Astrocyte of the cerebellum (primary cell): ENCODE data around the gene HSD17B12.

Source experiments
- DNase-seq: peaks from one replicate; pipeline ENCODE4 v3.0.0-alpha.2; 2011; ENCODE audit warnings: low read depth
- H3K4me3 ChIP-seq: 2 replicates; pipeline ENCODE4 v1.5.1; 2011; ENCODE audit warnings: mild to moderate bottlenecking, low read depth, low read length, moderate library complexity
- in situ Hi-C: cut with HindIII; loops from 2 replicates; pipeline ENCODE4 v1.10.0; 2017; ENCODE audit warnings: low sequenced_read_pairs
- TF ChIP-seq, protein P1 (sequence below): IDR thresholded peaks from 2 replicates; pipeline ENCODE4 v1.5.1; 2012; ENCODE audit warnings: low read length, low read depth, moderate library complexity, mild to moderate bottlenecking; ENCODE audit errors: missing control alignments

Gene HSD17B12

DNA sequence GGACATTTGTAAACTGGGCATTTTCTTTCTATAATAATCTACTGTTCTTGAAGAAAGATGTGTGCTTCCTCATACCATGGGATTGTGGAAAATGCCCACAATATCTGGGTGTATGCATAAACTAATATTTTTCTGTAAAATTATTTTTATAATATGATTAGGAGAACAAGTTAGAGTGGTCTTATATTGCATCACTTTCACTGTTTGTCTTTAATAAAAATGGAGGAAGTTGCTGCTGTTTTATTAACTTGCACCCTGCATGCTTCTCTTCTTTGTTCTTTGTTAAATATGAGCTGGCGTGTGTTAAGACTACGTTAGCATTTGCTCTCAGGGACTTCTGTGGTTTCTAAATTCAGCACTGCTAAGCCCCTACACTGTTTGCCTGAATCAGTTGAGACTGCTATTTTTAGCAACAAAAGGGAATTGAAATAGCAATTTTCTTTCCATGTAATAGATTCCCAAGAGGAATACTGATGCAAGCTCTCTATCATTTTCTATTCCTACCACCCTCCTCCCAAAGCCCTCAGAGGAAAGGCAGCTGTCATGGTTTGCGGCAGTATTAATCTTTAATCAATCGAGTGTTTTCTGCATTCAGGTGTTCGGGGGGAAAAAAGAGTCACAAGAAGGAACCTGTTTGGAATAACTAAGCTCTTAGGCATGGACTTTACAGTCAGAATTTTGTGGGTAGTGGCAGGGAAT lies 56.1 kb downstream of the HSD17B12 start:
- peak; percentile 74 for DNase-seq
- TF ChIP-seq, protein P1, sequence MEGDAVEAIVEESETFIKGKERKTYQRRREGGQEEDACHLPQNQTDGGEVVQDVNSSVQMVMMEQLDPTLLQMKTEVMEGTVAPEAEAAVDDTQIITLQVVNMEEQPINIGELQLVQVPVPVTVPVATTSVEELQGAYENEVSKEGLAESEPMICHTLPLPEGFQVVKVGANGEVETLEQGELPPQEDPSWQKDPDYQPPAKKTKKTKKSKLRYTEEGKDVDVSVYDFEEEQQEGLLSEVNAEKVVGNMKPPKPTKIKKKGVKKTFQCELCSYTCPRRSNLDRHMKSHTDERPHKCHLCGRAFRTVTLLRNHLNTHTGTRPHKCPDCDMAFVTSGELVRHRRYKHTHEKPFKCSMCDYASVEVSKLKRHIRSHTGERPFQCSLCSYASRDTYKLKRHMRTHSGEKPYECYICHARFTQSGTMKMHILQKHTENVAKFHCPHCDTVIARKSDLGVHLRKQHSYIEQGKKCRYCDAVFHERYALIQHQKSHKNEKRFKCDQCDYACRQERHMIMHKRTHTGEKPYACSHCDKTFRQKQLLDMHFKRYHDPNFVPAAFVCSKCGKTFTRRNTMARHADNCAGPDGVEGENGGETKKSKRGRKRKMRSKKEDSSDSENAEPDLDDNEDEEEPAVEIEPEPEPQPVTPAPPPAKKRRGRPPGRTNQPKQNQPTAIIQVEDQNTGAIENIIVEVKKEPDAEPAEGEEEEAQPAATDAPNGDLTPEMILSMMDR: no peak
- H3K4me3 ChIP-seq: no peak overlapping the region
- in situ Hi-C loops: no loop called here

DNA sequence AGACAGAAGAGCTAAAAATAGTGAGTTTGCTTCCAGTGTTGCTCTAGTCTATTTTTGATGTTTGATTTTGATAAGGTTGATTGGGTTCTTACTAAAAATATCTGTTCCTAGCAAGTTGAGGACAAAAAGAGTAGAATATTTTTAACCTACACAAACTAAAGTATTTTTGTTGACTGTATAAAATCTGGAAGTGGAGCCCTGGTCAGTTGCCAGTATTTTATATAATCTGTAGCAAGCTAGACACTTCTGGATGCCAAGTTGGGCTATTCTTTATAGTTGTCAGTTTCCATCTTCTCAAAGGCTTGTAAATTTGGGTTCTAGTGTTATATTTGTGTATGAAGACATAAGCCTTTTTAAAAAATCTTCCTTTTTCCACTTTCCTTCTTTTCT lies 56.7 kb downstream of the HSD17B12 start:
- DNase-seq: no peak
- no peak overlapping the region for H3K4me3 ChIP-seq
- in situ Hi-C loops: no loop called here
- TF ChIP-seq, protein P1: no peak

DNA sequence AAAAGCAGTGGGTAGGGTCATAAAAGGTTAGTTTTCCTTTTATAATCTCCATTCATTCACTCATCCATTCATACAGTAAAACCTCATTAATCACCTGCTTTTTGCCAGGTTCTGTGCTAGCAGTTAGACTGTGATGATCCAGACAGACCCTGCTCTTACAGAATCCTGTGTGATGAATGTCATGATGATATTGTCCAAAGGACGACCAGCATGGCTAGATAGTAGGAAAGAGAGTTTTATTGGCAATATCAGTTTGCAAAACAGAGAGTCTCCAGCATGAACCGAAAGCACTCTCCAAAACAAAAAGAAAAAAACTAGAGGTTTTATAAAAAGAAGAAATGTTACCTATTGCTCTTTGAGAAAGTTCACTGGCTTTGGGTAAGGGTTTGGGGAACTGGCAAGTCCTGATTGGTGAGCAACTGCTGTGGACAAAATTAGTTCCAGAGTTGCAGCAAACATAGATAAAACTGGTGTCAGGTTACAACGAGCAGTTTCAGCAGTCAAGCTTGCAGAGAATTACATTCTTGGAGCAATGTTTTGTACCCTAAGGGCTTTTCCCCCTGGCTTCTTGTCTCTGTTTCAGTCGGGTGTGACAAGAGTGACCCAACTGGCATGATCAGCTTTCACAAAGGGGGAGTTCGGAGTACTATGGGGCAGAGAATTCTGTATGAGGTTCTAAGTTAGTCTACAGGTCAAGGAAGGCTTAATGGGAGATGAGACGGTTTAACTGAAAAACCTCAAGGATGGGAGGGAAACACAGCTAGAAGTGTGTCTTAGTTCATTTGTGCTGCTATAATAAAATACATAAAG lies 58.3 kb downstream of the HSD17B12 start:
- DNase-seq: peak; percentile 63
- no peak overlapping the region for H3K4me3 ChIP-seq
- in situ Hi-C loops: no loop called here
- TF ChIP-seq, protein P1: no peak

DNA sequence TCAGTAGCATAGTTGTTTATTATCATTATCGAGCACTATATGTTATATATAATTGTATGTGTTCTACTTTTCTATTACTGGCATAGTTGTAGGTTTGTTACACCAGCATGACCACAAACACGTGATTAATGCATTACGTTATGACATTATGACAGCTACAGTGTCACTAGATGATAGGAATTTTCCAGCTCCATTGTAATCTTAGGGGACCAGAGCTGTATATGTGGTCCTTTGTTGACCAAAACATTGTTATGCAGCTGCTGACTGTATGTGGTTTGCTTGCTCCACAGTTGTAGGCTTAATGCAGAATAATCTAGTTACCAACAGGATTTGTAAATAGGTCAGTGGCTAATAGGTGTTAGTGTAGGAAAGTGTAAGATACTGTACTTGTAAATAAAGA lies 66.1 kb downstream of the HSD17B12 start:
- TF ChIP-seq, protein P1: no peak
- no peak overlapping the region for H3K4me3 ChIP-seq
- in situ Hi-C loops: no loop called here
- DNase-seq: no peak

DNA sequence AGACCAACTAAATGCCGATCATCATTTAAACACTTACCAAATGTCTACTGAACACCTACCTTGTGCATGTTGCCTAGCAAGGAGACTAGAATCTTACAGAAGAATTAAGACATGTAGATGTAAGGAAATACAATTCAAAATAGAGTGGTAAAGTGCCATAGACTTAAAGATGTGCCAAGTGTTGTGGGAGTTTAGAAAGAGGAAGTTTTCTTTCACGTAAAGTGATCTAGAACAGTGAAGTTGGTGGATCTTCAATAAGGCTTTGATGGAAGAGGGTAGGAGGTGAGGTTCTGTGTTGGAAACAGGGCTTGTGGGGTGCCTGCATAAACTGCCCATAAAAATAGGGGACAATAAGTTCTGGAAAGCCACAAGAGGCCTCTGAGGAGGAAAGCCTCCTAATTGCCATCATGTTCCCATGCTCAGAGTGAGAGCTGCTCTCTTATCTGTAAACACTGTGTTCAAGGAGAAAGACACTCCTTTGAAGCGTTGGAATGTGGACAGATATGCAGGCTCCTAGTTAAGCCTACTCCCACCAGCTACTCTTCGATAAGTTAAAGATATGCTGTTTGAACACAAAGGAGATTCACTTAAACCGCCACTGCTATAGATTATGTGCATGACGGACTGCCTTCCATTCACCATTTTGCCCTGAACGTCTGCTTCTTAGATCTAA lies 66.7 kb downstream of the HSD17B12 start:
- H3K4me3 ChIP-seq: no peak overlapping the region
- in situ Hi-C loops: no loop called here
- DNase-seq: no peak
- TF ChIP-seq, protein P1: no peak

DNA sequence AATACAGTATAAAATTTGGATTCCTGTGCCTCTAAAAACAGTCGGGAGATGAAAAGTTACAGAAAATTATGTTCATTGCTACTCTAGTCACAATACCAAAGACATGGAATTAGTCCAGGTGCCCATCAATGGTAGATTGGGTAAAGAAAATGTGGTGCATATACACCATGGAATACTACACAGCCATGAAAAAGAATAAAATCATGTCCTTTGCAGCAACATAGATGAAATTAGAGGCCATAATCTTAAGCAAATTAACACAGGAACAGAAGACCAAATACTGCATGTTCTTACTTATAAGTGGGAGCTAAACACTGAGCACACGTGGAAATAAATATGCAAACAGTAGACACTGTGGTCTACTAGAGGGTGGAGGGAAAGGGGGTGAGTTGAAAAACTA lies 67.6 kb downstream of the HSD17B12 start:
- in situ Hi-C loops: no loop called here
- TF ChIP-seq, protein P1: no peak

More for the DNA sequence above, 67.6 kb downstream of the HSD17B12 start:
- no peak overlapping the region for H3K4me3 ChIP-seq
- no peak for DNase-seq
